DOHH2 (cell line): ENCODE data around the gene DOK6.

Source experiments
- H3F3A ChIP-seq: fragments of 200-600 bp; sonication (generic), shearing (Covaris generic); 2 replicates; pipeline ENCODE4 v1.6.0; 2016; ENCODE audit warnings: antibody characterized with exemption, mild to moderate bottlenecking; ENCODE audit not compliant: control insufficient read depth, insufficient read depth
- H3K27ac ChIP-seq: fragments of 200-600 bp; sonication (generic); 2 replicates; pipeline ENCODE4 v1.5.1; 2014; ENCODE audit warnings: low read depth, mild to moderate bottlenecking, low read length, moderate library complexity
- H3K27me3 ChIP-seq: fragments of 200-600 bp; sonication (generic); 2 replicates; pipeline ENCODE4 v1.6.1; 2014; ENCODE audit warnings: mild to moderate bottlenecking, low read length, mixed read lengths; ENCODE audit not compliant: control insufficient read depth
- H3K36me3 ChIP-seq: fragments of 200-600 bp; sonication (generic); 2 replicates; pipeline ENCODE4 v1.6.1; 2014; ENCODE audit warnings: mild to moderate bottlenecking, low read length, moderate library complexity, mixed read lengths; ENCODE audit not compliant: control insufficient read depth
- H3K4me1 ChIP-seq: fragments of 200-600 bp; sonication (generic); 2 replicates; pipeline ENCODE4 v1.6.1; 2014; ENCODE audit warnings: mild to moderate bottlenecking, low read length, mixed read lengths; ENCODE audit not compliant: control insufficient read depth
- H3K4me2 ChIP-seq: fragments of 200-600 bp; sonication (generic); 2 replicates; pipeline ENCODE4 v1.6.0; 2014; ENCODE audit warnings: mild to moderate bottlenecking, low read length, moderate library complexity
- H3K4me3 ChIP-seq: fragments of 200-600 bp; sonication (generic); 2 replicates; pipeline ENCODE4 v1.5.1; 2014; ENCODE audit warnings: mild to moderate bottlenecking, low read length, mixed read lengths
- H3K79me2 ChIP-seq: fragments of 200-600 bp; sonication (generic); 2 replicates; pipeline ENCODE4 v1.6.1; 2014; ENCODE audit warnings: mild to moderate bottlenecking, low read length, mixed read lengths; ENCODE audit not compliant: control insufficient read depth
- H3K9me2 ChIP-seq: fragments of 200-600 bp; sonication (generic); replicated peaks from 2 replicates; pipeline ENCODE4 v1.6.1; 2014; ENCODE audit warnings: mild to moderate bottlenecking, low read length, mixed read lengths; ENCODE audit not compliant: control insufficient read depth
- H3K9me3 ChIP-seq: fragments of 200-600 bp; sonication (generic); 2 replicates; pipeline ENCODE4 v1.6.1; 2014; ENCODE audit warnings: antibody characterized with exemption, low read length, mixed read lengths; ENCODE audit not compliant: control insufficient read depth, insufficient read depth
- H4K20me1 ChIP-seq: fragments of 200-600 bp; sonication (generic); 2 replicates; pipeline ENCODE4 v1.6.0; 2014; ENCODE audit warnings: low read depth, mild to moderate bottlenecking, antibody characterized with exemption, low read length, moderate library complexity; ENCODE audit not compliant: control insufficient read depth, insufficient read depth
- EZH2phosphoT487 ChIP-seq: fragments of 200-600 bp; sonication (generic); IDR thresholded peaks from 2 replicates; pipeline ENCODE4 v1.6.1; 2017; ENCODE audit warnings: borderline replicate concordance, mild to moderate bottlenecking, antibody characterized with exemption, low read length, moderate library complexity, mixed read lengths
- TF ChIP-seq, protein P1 (sequence below): fragments of 200-600 bp; sonication (generic); IDR thresholded peaks from one replicate; pipeline ENCODE4 v1.5.1; 2014; ENCODE audit warnings: antibody characterized with exemption, mild to moderate bottlenecking, low read depth, low read length; ENCODE audit not compliant: poor library complexity, severe bottlenecking

DOK6 gene

DNA sequence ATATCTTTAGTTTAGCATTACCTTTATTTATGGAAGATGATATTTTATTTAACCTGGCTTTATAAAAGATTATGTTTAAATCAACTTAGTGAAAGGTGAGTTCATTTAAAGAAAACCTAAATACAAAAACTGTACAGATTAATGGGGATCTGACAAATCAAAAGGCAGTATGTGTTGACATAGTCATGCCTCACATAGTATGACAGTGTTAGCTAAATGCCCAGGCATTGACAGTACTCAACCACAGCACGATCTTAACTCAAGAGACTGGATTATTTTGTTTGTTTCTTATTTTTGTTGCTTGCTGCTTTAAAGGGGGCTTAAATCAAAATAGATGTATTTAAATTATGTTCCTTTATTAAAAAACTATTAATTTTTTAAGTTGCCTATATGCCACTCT lies 7.8 kb downstream of the DOK6 start:
- H3K4me2 ChIP-seq, result no peak overlapping the region
- H3K4me1 ChIP-seq, result no peaks in the 10 kb centered on the region
- H3K9me2 ChIP-seq, result no peaks in the 10 kb centered on the region
- no peak for TF ChIP-seq EZH2phosphoT487
- TF ChIP-seq, protein P1, sequence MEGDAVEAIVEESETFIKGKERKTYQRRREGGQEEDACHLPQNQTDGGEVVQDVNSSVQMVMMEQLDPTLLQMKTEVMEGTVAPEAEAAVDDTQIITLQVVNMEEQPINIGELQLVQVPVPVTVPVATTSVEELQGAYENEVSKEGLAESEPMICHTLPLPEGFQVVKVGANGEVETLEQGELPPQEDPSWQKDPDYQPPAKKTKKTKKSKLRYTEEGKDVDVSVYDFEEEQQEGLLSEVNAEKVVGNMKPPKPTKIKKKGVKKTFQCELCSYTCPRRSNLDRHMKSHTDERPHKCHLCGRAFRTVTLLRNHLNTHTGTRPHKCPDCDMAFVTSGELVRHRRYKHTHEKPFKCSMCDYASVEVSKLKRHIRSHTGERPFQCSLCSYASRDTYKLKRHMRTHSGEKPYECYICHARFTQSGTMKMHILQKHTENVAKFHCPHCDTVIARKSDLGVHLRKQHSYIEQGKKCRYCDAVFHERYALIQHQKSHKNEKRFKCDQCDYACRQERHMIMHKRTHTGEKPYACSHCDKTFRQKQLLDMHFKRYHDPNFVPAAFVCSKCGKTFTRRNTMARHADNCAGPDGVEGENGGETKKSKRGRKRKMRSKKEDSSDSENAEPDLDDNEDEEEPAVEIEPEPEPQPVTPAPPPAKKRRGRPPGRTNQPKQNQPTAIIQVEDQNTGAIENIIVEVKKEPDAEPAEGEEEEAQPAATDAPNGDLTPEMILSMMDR, result no peak
- no peak overlapping the region for H3K4me3 ChIP-seq
- no peaks in the 10 kb centered on the region for H4K20me1 ChIP-seq
- no peak overlapping the region for H3K27ac ChIP-seq
- H3K9me3 ChIP-seq, result no peaks in the 10 kb centered on the region
- H3F3A ChIP-seq, result no peaks in the 10 kb centered on the region
- no peaks in the 10 kb centered on the region for H3K27me3 ChIP-seq
- no peaks in the 10 kb centered on the region for H3K79me2 ChIP-seq
- H3K36me3 ChIP-seq, result no peaks in the 10 kb centered on the region

DNA sequence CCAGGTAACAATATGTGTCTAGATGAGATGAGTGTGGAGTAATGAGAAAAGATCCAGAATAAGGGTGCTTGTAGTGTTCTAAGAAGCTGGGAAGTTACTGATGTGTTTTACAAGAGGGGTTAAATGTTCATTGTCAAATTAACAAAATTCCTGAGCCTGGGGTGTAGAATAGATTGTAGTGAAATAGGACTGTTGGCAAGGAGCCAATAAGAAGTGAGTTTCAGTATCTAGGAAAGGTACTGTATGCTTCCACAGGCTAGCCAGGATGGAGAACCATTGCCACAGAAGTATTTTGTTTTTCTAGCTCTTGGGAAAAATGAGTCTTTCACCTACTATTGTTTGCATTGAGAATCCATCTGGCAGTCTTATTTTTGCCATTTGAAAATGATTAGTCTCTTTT lies 10.5 kb downstream of the DOK6 start:
- Histone ChIP-seq H4K20me1 (no peaks in the 10 kb centered on the region), H3K27ac (no peak overlapping the region), H3K36me3 (no peaks in the 10 kb centered on the region), H3K79me2 (no peaks in the 10 kb centered on the region), H3K4me3 (no peak overlapping the region), H3F3A (no peaks in the 10 kb centered on the region), H3K9me2 (no peaks in the 10 kb centered on the region), H3K9me3 (no peaks in the 10 kb centered on the region), H3K4me1 (no peaks in the 10 kb centered on the region), H3K27me3 (no peaks in the 10 kb centered on the region), H3K4me2 (no peak overlapping the region)
- TF ChIP-seq EZH2phosphoT487, result no peak
- TF ChIP-seq, protein P1, result no peak

- Histone ChIP-seq H3K9me2 (no peaks in the 10 kb centered on the region), H3K4me3 (no peak overlapping the region), H3K79me2 (no peaks in the 10 kb centered on the region), H4K20me1 (no peaks in the 10 kb centered on the region), H3K4me1 (no peaks in the 10 kb centered on the region), H3K27me3 (no peaks in the 10 kb centered on the region), H3K27ac (no peak overlapping the region), H3K36me3 (no peaks in the 10 kb centered on the region), H3K9me3 (no peaks in the 10 kb centered on the region), H3F3A (no peaks in the 10 kb centered on the region), H3K4me2 (no peak overlapping the region)
- TF ChIP-seq EZH2phosphoT487, result no peak
- TF ChIP-seq, protein P1, result no peak
Measured at GRCh38 chr18:69414184-69414583, 13.5 kb downstream of the DOK6 start.

GRCh38 chr18:69432847-69433246 lies 32.2 kb downstream of the DOK6 start:
- no peak overlapping the region for H3K4me2 ChIP-seq
- no peak overlapping the region for H3K27ac ChIP-seq
- H3K27me3 ChIP-seq, result no peaks in the 10 kb centered on the region
- H3K36me3 ChIP-seq, result no peaks in the 10 kb centered on the region
- H3K4me1 ChIP-seq, result no peaks in the 10 kb centered on the region
- no peaks in the 10 kb centered on the region for H3K9me2 ChIP-seq
- no peaks in the 10 kb centered on the region for H3K79me2 ChIP-seq
- no peaks in the 10 kb centered on the region for H3K9me3 ChIP-seq
- no peak overlapping the region for H3K4me3 ChIP-seq
- no peak for TF ChIP-seq EZH2phosphoT487
- TF ChIP-seq, protein P1, result no peak
- no peaks in the 10 kb centered on the region for H4K20me1 ChIP-seq
- no peaks in the 10 kb centered on the region for H3F3A ChIP-seq
